DOHH2 (cell line): Measurements from ENCODE around the gene TRIML2.

Experiments used
- CTCF ChIP-seq: fragments of 200-600 bp; sonication (generic); IDR thresholded peaks from one replicate; pipeline ENCODE4 v1.5.1; 2014; ENCODE audit warnings: antibody characterized with exemption, mild to moderate bottlenecking, low read depth, low read length; ENCODE audit not compliant: poor library complexity, severe bottlenecking
- EZH2phosphoT487 ChIP-seq: fragments of 200-600 bp; sonication (generic); IDR thresholded peaks from 2 replicates; pipeline ENCODE4 v1.6.1; 2017; ENCODE audit warnings: borderline replicate concordance, mild to moderate bottlenecking, antibody characterized with exemption, low read length, moderate library complexity, mixed read lengths

- TF ChIP-seq CTCF, result no peak
- no peak for TF ChIP-seq EZH2phosphoT487
Measured at GRCh38 chr4:188127214-188127874, 17.9 kb upstream of the TRIML2 start.
